ENCODE data around the gene CRYBG1.

Gene CRYBG1

DNA sequence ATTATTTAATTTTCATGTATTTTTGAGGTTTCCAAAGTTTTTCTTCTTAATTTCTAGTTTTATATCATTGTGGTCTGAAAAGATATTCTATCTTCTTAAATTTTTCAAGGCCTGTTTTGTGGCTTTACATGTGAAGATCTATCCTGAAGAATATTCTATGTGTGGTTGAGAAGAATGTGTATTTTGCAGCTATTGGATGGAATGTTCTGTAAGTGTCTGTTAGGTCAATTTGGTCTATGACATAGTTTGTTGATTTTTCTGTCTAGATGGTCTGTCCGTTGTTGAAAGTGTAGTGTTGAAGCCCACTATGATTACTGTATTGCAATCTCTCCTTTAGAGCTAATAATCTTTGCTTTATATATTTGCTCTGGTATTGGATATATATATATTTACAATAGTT is 125.7 kb downstream of the CRYBG1 start:
- no peak for DNase-seq (ENCODE audit: extremely low read depth, low read depth)
- TF ChIP-seq, protein P1, sequence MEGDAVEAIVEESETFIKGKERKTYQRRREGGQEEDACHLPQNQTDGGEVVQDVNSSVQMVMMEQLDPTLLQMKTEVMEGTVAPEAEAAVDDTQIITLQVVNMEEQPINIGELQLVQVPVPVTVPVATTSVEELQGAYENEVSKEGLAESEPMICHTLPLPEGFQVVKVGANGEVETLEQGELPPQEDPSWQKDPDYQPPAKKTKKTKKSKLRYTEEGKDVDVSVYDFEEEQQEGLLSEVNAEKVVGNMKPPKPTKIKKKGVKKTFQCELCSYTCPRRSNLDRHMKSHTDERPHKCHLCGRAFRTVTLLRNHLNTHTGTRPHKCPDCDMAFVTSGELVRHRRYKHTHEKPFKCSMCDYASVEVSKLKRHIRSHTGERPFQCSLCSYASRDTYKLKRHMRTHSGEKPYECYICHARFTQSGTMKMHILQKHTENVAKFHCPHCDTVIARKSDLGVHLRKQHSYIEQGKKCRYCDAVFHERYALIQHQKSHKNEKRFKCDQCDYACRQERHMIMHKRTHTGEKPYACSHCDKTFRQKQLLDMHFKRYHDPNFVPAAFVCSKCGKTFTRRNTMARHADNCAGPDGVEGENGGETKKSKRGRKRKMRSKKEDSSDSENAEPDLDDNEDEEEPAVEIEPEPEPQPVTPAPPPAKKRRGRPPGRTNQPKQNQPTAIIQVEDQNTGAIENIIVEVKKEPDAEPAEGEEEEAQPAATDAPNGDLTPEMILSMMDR (IDR thresholded peaks at IDR 0.05; ENCODE audit: low read depth, low read length): no peak

DNA sequence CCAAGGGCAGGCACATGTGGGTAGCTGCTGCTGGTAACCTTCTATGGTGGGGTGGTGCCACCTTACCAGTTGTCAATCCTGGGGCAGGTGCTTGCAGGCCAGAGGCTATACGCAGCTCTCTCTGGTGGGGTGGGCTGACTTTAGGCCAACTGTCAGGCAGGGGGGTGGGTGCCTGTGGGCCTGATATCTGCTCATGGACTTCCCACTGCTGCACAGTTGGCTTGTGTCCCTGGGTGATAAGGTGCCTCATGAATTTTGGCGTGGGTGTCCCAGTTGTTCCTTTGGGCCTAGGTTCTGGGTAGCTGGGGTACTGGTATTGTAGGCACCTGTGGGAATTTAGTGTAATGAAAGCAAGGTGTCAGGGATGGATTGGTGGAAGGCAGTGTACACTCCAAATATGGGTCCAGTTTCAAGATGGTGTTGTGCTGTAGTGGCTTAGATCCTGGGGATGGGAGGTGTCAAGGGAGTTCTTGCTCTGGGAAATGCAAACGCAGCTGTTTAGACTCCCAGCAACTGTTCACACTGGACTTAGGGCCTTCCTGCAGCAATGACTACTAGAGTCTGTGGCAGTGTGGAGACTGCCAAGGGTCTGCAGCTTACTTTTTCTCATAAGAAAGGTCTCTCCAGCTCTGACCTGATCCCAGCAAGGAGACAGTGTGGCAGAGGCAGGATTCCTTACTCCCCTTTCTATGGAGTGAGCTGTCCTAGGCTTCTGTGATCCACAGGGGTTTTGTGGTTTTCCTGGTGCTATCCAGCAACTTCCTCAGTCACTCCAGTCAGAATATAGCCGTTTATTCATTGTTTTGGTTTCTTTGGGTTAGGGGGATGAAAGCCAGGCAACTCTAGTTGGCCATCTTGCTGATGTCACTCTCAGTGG is 128.2 kb downstream of the CRYBG1 start:
- TF ChIP-seq, protein P1 (IDR thresholded peaks at IDR 0.05; ENCODE audit: low read depth, low read length): no peak
- no peak for DNase-seq (ENCODE audit: extremely low read depth, low read depth)

DNA sequence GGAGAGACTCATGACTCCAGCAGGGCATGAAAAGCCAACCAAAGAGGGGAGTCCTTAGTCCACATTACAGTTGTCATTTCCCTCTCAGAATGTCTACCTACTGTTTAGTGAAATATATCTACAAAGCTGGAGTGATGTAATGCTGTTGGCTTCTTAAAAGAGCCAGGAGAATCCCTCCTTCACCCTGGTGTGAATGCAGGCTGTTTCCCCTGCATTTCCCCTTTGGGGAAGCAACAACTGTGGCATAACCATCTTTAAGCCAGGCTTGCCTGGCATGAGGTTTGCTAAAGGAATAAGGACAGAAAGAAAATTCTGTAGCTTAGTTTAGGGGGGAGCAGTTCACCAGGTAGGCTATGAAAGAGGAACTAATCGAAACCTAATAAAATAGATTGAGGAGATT is 129.5 kb downstream of the CRYBG1 start:
- no peak for DNase-seq (ENCODE audit: extremely low read depth, low read depth)
- TF ChIP-seq, protein P1 (IDR thresholded peaks at IDR 0.05; ENCODE audit: low read depth, low read length): no peak

DNA sequence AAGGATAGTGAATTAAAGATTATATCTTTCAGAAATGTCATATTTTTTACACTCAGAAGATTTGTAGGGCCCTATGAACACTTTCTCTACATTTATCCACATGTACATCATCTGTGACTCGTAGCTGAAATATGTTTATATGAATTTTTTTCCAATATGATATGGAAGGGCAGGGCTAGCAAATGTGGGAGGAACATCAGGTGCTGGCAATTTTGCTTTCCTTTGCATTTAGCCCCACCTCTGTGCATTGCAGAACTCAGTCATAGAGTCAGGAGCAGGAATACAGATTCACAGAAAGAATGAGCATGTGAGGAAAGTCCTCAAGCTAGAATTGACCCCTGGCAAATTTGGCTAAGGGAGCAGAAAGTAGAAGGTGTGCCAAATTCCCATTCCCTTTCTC is 129.9 kb downstream of the CRYBG1 start:
- TF ChIP-seq, protein P1 (IDR thresholded peaks at IDR 0.05; ENCODE audit: low read depth, low read length): no peak
- no peak for DNase-seq (ENCODE audit: extremely low read depth, low read depth)

DNA sequence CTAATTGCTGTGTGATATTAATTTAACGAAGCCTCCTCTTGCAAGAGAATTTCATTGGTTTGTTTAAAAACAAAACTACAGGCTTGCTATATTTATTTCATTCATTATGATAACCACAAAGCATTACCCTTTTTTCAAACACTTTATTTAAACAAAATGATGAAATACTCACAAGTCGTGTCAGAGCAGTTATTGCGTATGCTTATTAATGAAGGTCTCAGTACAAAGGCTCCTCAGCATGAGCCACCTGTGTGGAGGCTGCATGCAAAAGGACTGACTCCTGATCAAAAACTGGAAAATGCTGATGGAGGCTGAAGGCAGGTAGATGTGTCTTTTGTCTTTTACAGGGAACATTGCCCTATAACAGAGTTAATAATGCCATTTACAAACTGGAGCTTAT is 130.5 kb downstream of the CRYBG1 start:
- no peak for DNase-seq (ENCODE audit: extremely low read depth, low read depth)
- TF ChIP-seq, protein P1 (IDR thresholded peaks at IDR 0.05; ENCODE audit: low read depth, low read length): no peak

DNA sequence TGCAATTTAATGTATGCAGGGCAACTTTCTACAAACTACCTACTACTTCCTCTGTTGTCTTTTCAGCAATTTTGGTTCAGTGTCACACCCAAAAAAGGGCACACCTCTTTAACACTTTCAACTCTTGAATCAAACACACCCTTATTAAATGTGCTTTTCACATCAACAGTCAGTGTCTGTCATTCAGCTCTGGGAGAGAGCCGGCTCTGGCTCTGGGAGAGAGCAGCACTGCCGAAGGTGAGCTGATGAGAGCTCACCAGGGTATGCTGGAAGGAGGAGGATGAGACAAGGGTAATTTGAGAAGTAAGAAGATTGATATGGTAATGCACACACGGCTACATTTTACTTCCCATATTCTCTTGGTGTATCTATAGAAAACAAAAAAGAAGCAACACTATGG is 134.5 kb downstream of the CRYBG1 start:
- no peak for DNase-seq (ENCODE audit: extremely low read depth, low read depth)
- TF ChIP-seq, protein P1 (IDR thresholded peaks at IDR 0.05; ENCODE audit: low read depth, low read length): no peak

DNA sequence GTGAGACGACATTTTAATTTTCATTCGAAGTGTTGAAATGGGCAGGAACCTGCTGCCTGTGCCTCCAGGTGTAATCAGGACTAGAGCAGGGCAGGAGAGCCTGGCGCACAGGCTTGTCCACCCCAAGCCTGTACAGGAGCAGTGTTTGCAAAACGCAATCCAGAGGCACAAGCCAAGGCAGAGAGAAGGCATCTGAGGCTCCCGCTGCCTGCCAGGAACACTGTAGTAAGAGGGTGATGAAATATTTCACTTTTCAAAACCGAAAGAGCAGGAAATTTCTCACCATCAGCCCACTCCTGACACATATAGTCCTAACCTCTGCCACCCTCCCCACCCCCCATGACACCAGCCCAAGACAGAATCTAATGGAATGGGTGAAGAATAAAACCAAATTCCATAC is 136.3 kb downstream of the CRYBG1 start:
- no peak for DNase-seq (ENCODE audit: extremely low read depth, low read depth)
- TF ChIP-seq, protein P1 (IDR thresholded peaks at IDR 0.05; ENCODE audit: low read depth, low read length): no peak

Measured in AG09319 (cell line).